ENCODE data around the gene IQGAP1. TPM values are rescaled to one million over a fixed set of nuclear protein-coding genes. Genes with fewer than 3 reads are reported as not detected.

IQGAP1 gene
- total RNA-seq, 1 experiment from 2014 or later: 106 TPM

GRCh38 chr15:90393040-90393439 is 5.0 kb downstream of the IQGAP1 start:
- 0 out of 2 replicates have a peak, but pooled peaks cover 5% of the 10 kb centered on the region for H3K36me3 Mint-ChIP-seq
- ATAC-seq (no peak), DNase-seq (ENCODE audit: low spot score) (no peak)
- no peaks in the 10 kb centered on the region for H3K9me3 Mint-ChIP-seq
- peak overlapping the region; percentile 82 for H3K27ac Mint-ChIP-seq
- peaks cover 71% of the 10 kb centered on the region for H3K4me1 Mint-ChIP-seq
- no peak for TF ChIP-seq ZNF219 (CRISPR knock-in tag; IDR thresholded peaks at IDR 0.05; ENCODE audit: borderline replicate concordance)
- TF ChIP-seq NFE2L1 (CRISPR knock-in tag; IDR thresholded peaks at IDR 0.05): no peak
- TF ChIP-seq ZBTB21 (CRISPR knock-in tag; IDR thresholded peaks at IDR 0.05; ENCODE audit: borderline replicate concordance): no peak
- TF ChIP-seq MLX (CRISPR knock-in tag; IDR thresholded peaks at IDR 0.05): no peak
- ChIA-PET CTCF (interaction anchor here (1.0 to 1.5 kb wide), 2 partner anchors 92 to 100 kb away, joined by 3 to 5 read pairs; no protein-coding TSS in a partner anchor), POLR2A (no interaction called here)
- H3K4me3 Mint-ChIP-seq: no peak overlapping the region; the same call in 1 of the 2 replicates
- H3K27me3 Mint-ChIP-seq (ENCODE audit: low read depth): no peaks in the 10 kb centered on the region

- DNase-seq (ENCODE audit: low spot score): no peak
- TF ChIP-seq ELF4 (CRISPR knock-in tag; IDR thresholded peaks at IDR 0.05; ENCODE audit: low read depth): no peak
- Mint-ChIP-seq H3K4me1 (peaks cover 69% of the 10 kb centered on the region), H3K4me3 (no peak overlapping the region), H3K27me3 (ENCODE audit: low read depth) (no peaks in the 10 kb centered on the region), H3K27ac (peak overlapping the region; percentile 82), H3K9me3 (no peaks in the 10 kb centered on the region), H3K36me3 (0 out of 2 replicates have a peak, but pooled peaks cover 5% of the 10 kb centered on the region)
- POLR2A ChIA-PET: no interaction called here
- CTCF ChIA-PET: interaction anchor here (1.5 kb wide), 1 partner anchor 101 kb away, joined by 5 read pairs; no protein-coding TSS in a partner anchor
- ATAC-seq: no peak
Observed at GRCh38 chr15:90394074-90394473, 6.0 kb downstream of the IQGAP1 start.

- H3K4me3 Mint-ChIP-seq: no peak overlapping the region
- ChIA-PET POLR2A (no interaction called here), CTCF (interaction anchor here (1.3 to 1.5 kb wide), 2 partner anchors 75 to 102 kb away, joined by 5 read pairs; no protein-coding TSS in a partner anchor)
- DNase-seq (ENCODE audit: low spot score) (no peak), ATAC-seq (no peak)
- 0 out of 2 replicates have a peak, but pooled peaks cover 5% of the 10 kb centered on the region for H3K36me3 Mint-ChIP-seq
- peak overlapping the region; percentile 82 for H3K27ac Mint-ChIP-seq
- H3K27me3 Mint-ChIP-seq (ENCODE audit: low read depth): no peaks in the 10 kb centered on the region
- peaks cover 66% of the 10 kb centered on the region for H3K4me1 Mint-ChIP-seq
- H3K9me3 Mint-ChIP-seq: no peaks in the 10 kb centered on the region
- TF ChIP-seq ZNF425 (CRISPR knock-in tag; conservative IDR thresholded peaks at IDR 0.05) (no peak), PRDM15 (CRISPR knock-in tag; IDR thresholded peaks at IDR 0.05) (no peak), MAX (CRISPR knock-in tag; IDR thresholded peaks at IDR 0.05) (no peak), PRRX2 (CRISPR knock-in tag; IDR thresholded peaks at IDR 0.05) (no peak), MYBL2 (CRISPR knock-in tag; IDR thresholded peaks at IDR 0.05) (no peak), ELF4 (CRISPR knock-in tag; IDR thresholded peaks at IDR 0.05; ENCODE audit: low read depth) (no peak), E2F1 (CRISPR knock-in tag; IDR thresholded peaks at IDR 0.05) (no peak), PREB (CRISPR knock-in tag; IDR thresholded peaks at IDR 0.05; ENCODE audit: borderline replicate concordance) (no peak), E2F4 (CRISPR knock-in tag; IDR thresholded peaks at IDR 0.05; ENCODE audit: borderline replicate concordance, low read depth) (no peak), TEAD1 (CRISPR knock-in tag; IDR thresholded peaks at IDR 0.05) (no peak), MXD4 (CRISPR knock-in tag; IDR thresholded peaks at IDR 0.05; ENCODE audit: borderline replicate concordance) (no peak), ZNF317 (CRISPR knock-in tag; IDR thresholded peaks at IDR 0.05; ENCODE audit: borderline replicate concordance, low read depth) (no peak), ZNF416 (CRISPR knock-in tag; IDR thresholded peaks at IDR 0.05) (no peak), ZNF512 (CRISPR knock-in tag; IDR thresholded peaks at IDR 0.05; ENCODE audit: borderline replicate concordance) (no peak)
Observed at GRCh38 chr15:90394748-90395442, 6.9 kb downstream of the IQGAP1 start.

Measured in WTC11 (cell line).